GM19023 (cell line): ENCODE data around the gene PKN3.

Source experiments
- ATAC-seq: cut with Tn5 transposase; IDR thresholded peaks from one replicate; pipeline ENCODE4 v1.9.1; 2021; ENCODE audit warnings: mild to moderate bottlenecking, moderate library complexity; ENCODE audit not compliant: unreplicated experiment

Gene PKN3

DNA sequence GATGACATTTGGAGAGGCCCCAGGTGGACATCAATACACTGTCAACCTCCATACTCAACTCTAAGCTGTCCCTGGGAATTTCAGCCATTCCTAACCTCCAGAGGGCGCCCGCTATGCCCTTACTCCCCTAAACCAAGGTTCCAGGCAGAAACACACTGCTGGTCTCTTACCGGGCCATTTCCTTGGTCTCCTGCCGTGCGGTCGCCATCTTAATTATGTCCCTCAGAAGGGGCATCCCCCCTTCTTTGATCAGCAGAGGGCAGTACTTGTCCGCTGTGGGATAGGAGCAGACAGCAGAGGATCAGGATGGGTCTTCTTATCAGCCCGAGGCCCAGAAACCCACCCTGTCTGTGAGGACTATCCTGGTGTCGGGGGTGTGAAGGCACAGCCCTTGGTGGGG is 31.0 kb downstream of the PKN3 start:
- ATAC-seq: no peak

- ATAC-seq: no peak
Observed at GRCh38 chr9:128735373-128735772, 33.1 kb downstream of the PKN3 start.

GRCh38 chr9:128742401-128742800 is 40.1 kb downstream of the PKN3 start:
- no peak for ATAC-seq

DNA sequence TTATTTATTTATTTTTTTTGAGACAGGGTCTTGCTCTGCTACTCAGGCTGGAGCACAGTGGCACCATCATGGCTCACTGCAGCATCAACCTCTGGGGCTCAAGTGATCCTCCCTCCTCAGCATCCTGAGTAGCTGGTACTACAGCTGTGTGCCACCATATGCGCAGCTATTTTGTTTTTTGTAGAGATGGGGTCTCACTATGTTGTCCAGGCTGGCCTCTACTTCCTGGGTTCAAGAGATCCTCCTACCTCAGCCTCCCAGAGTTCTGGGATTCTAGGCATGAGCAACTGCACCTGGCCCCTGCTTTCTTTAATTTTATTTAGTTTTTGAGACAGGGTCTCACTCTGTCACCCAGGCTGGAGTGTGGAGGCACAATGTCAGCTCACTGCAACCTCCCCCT is 41.1 kb downstream of the PKN3 start:
- no peak for ATAC-seq

- ATAC-seq: no peak
Observed at GRCh38 chr9:128747241-128747640, 44.9 kb downstream of the PKN3 start.

GRCh38 chr9:128750926-128751595 is 48.8 kb downstream of the PKN3 start:
- no peak for ATAC-seq

- ATAC-seq: no peak
Observed at GRCh38 chr9:128753627-128754026, 51.3 kb downstream of the PKN3 start.

GRCh38 chr9:128757602-128758001 is 55.3 kb downstream of the PKN3 start:
- no peak for ATAC-seq

GRCh38 chr9:128762671-128763449 is 60.6 kb downstream of the PKN3 start:
- ATAC-seq: no peak

- no peak for ATAC-seq
Observed at GRCh38 chr9:128764361-128764760, 62.1 kb downstream of the PKN3 start.

- ATAC-seq: no peak
Observed at GRCh38 chr9:128765499-128765898, 63.2 kb downstream of the PKN3 start.

DNA sequence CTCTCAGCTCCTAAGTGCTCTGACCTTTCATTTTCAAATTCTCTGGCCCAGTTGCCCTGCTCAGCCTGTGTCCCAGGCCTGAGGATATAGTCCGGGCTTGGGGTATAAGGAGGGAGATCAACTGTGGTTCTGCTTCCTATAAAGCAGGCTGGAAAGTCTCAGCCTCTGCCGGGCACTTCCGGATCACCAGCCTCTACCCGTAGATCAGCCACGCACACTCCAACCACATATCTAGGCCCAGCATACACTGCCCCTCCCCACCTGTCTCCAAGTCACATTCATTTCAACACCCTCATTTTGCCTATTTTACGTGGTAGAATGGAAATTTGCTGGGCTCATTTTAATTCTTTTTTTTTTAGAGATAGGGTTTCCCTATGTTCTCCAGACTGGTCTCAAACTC is 66.3 kb downstream of the PKN3 start:
- no peak for ATAC-seq
